Mesenchymal stem cell (in vitro differentiated cells and primary cell): ENCODE measurements around the gene EXD3.
"Not testable (repeated sequence)": the region's sequence is repeated elsewhere in the genome, so short reads cannot be mapped to it uniquely, and the experiment has no call there.

Experiments
- DNase-seq: peaks from one replicate; pipeline ENCODE4 v3.0.0-alpha.2; 2013
- H2AFZ ChIP-seq: one replicate; pipeline ENCODE4 v1.6.1; 2013; ENCODE audit warnings: low read depth, mild to moderate bottlenecking, control low read depth, inconsistent platforms, low read length, moderate library complexity
- H2AK5ac ChIP-seq: 2 replicates; pipeline ENCODE4 v1.6.1; 2013; ENCODE audit warnings: low read length, moderate library complexity, mild to moderate bottlenecking, inconsistent platforms; ENCODE audit not compliant: severe bottlenecking
- H2BK120ac ChIP-seq: one replicate; pipeline ENCODE4 v1.6.1; 2013; ENCODE audit warnings: low read depth, mild to moderate bottlenecking, inconsistent platforms, low read length, moderate library complexity
- H2BK12ac ChIP-seq, 2 experiments: one replicate each; pipeline ENCODE4 v1.6.1; 2013; ENCODE audit warnings: inconsistent platforms in 2 of 2, low read length in 2 of 2, mild to moderate bottlenecking in 2 of 2, moderate library complexity in 2 of 2, control low read depth in 1 of 2
- H2BK15ac ChIP-seq: one replicate; pipeline ENCODE4 v1.6.1; 2013; ENCODE audit warnings: mild to moderate bottlenecking, low read depth, inconsistent platforms; ENCODE audit not compliant: poor library complexity, severe bottlenecking
- H2BK5ac ChIP-seq: 2 replicates; pipeline ENCODE4 v1.6.1; 2013; ENCODE audit warnings: low read depth, mild to moderate bottlenecking, low read length, control low read depth, inconsistent platforms; ENCODE audit not compliant: poor library complexity, severe bottlenecking
- H3K14ac ChIP-seq, 2 experiments: one replicate each; pipeline ENCODE4 v1.6.1; 2013; ENCODE audit warnings: inconsistent platforms in 2 of 2, low read length in 2 of 2, control low read depth in 1 of 2, mild to moderate bottlenecking in 1 of 2, moderate library complexity in 1 of 2
- H3K18ac ChIP-seq, 2 experiments: one replicate each; pipeline ENCODE4 v1.6.1; 2013; ENCODE audit warnings: inconsistent platforms in 2 of 2, low read length in 2 of 2, control low read depth in 1 of 2, low read depth in 1 of 2, mild to moderate bottlenecking in 1 of 2
- H3K23ac ChIP-seq, 2 experiments: one replicate each; pipeline ENCODE4 v1.6.1; 2013; ENCODE audit warnings: inconsistent platforms in 2 of 2, low read length in 2 of 2, mild to moderate bottlenecking in 2 of 2, moderate library complexity in 2 of 2, control low read depth in 1 of 2
- H3K27ac ChIP-seq: 2 replicates; pipeline ENCODE4 v1.5.1; 2013; ENCODE audit warnings: mild to moderate bottlenecking, moderate library complexity, low read length, control low read depth, inconsistent platforms; ENCODE audit not compliant: poor library complexity, severe bottlenecking
- H3K27me3 ChIP-seq, 2 experiments: 2 replicates each; pipeline versions ENCODE4 v1.6.1 to v1.7.0; 2013; ENCODE audit warnings: low read length in 2 of 2, mild to moderate bottlenecking in 2 of 2, moderate library complexity in 2 of 2, control low read depth in 1 of 2, inconsistent platforms in 1 of 2; ENCODE audit not compliant: control insufficient read depth in 1 of 2, insufficient read depth in 1 of 2
- H3K36me3 ChIP-seq, 2 experiments: 2 replicates each; pipeline versions ENCODE4 v1.6.1 to v1.7.0; 2013; ENCODE audit warnings: low read length in 2 of 2, control low read depth in 1 of 2, inconsistent platforms in 1 of 2, low read depth in 1 of 2, mild to moderate bottlenecking in 1 of 2; ENCODE audit not compliant: insufficient read depth in 2 of 2, control insufficient read depth in 1 of 2
- H3K4ac ChIP-seq, 2 experiments: one replicate each; pipeline ENCODE4 v1.6.1; 2013; ENCODE audit warnings: inconsistent platforms in 2 of 2, low read length in 2 of 2, mild to moderate bottlenecking in 2 of 2, moderate library complexity in 2 of 2, control low read depth in 1 of 2, low read depth in 1 of 2
- H3K4me1 ChIP-seq: 2 replicates; pipeline ENCODE4 v1.6.1; 2013; ENCODE audit warnings: low read depth, low read length, control low read depth; ENCODE audit not compliant: control insufficient read depth, insufficient read depth
- H3K4me2 ChIP-seq: 2 replicates; pipeline ENCODE4 v1.6.1; 2013; ENCODE audit warnings: low read length, mild to moderate bottlenecking, inconsistent platforms; ENCODE audit not compliant: poor library complexity, severe bottlenecking
- H3K4me3 ChIP-seq, 2 experiments: 2 replicates each; pipeline versions ENCODE4 v1.5.1 to v1.7.0; 2013; ENCODE audit warnings: low read length in 2 of 2, mild to moderate bottlenecking in 2 of 2, control low read depth in 1 of 2, low read depth in 1 of 2; ENCODE audit not compliant: insufficient read depth in 1 of 2
- H3K79me1 ChIP-seq: replicated peaks from 2 replicates; pipeline ENCODE4 v1.6.1; 2013; ENCODE audit warnings: mild to moderate bottlenecking, control low read depth, low read length, inconsistent platforms; ENCODE audit not compliant: poor library complexity, severe bottlenecking
- H3K9ac ChIP-seq: 2 replicates; pipeline ENCODE4 v1.7.0; 2013; ENCODE audit warnings: mild to moderate bottlenecking, low read length, moderate library complexity
- H3K9me3 ChIP-seq: 2 replicates; pipeline ENCODE4 v1.7.0; 2013; ENCODE audit warnings: mild to moderate bottlenecking, low read length; ENCODE audit not compliant: control insufficient read depth
- H4K8ac ChIP-seq: one replicate; pipeline ENCODE4 v1.6.1; 2013; ENCODE audit warnings: inconsistent platforms, mild to moderate bottlenecking, low read length, moderate library complexity
- H4K91ac ChIP-seq: one replicate; pipeline ENCODE4 v1.6.1; 2013; ENCODE audit warnings: mild to moderate bottlenecking, low read length, inconsistent platforms
- WGBS: methylation state at CpG from one replicate; pipeline ENCODE4 v1.1.7; 2013; ENCODE audit warnings: mixed read lengths; 5-methylcytosine and 5-hydroxymethylcytosine counted together

The EXD3 gene

GRCh38 chr9:137467161-137467581, 44.2 kb upstream of the EXD3 start:
- no peak overlapping the region for H3K18ac ChIP-seq
- no peak overlapping the region for H2BK5ac ChIP-seq
- H3K27ac ChIP-seq = no peak overlapping the region
- H3K4ac ChIP-seq = no peak overlapping the region
- no peak for DNase-seq
- H3K4me3 ChIP-seq = no peak overlapping the region
- 91% methylated on average over 16 of the region's 16 CpGs for WGBS
- H2AFZ ChIP-seq = no peak overlapping the region
- H3K4me2 ChIP-seq = no peak overlapping the region
- peaks cover 0 to 2% of the 10 kb centered on the region in 2 experiments for H3K27me3 ChIP-seq
- no peak overlapping the region for H3K9ac ChIP-seq
- H3K36me3 ChIP-seq = peaks cover 0 to 6% of the 10 kb centered on the region in 2 experiments
- no peak overlapping the region for H4K91ac ChIP-seq
- H4K8ac ChIP-seq = no peak overlapping the region
- no peaks in the 10 kb centered on the region for H3K79me1 ChIP-seq
- no peak overlapping the region for H2BK15ac ChIP-seq
- H3K4me1 ChIP-seq = no peaks in the 10 kb centered on the region
- H3K9me3 ChIP-seq = no peaks in the 10 kb centered on the region
- no peak overlapping the region for H3K23ac ChIP-seq
- H2BK120ac ChIP-seq = no peak overlapping the region
- H2BK12ac ChIP-seq = no peak overlapping the region
- H2AK5ac ChIP-seq = no peak overlapping the region
- no peak overlapping the region for H3K14ac ChIP-seq

- not testable (repeated sequence) for H4K8ac ChIP-seq, H3K9me3 ChIP-seq, H3K36me3 ChIP-seq, H3K27ac ChIP-seq, H2AK5ac ChIP-seq, H2BK5ac ChIP-seq, H2AFZ ChIP-seq, DNase-seq, H2BK15ac ChIP-seq, H3K4me3 ChIP-seq, H3K4me1 ChIP-seq, H3K18ac ChIP-seq, H3K27me3 ChIP-seq, H2BK12ac ChIP-seq, H3K23ac ChIP-seq, H3K4me2 ChIP-seq, H2BK120ac ChIP-seq, H3K79me1 ChIP-seq, H3K4ac ChIP-seq, H4K91ac ChIP-seq, H3K14ac ChIP-seq, H3K9ac ChIP-seq
- 89% methylated on average over 35 of the region's 35 CpGs for WGBS
Observed at GRCh38 chr9:137466389-137467085, 43.6 kb upstream of the EXD3 start.

- WGBS = 89% methylated on average over 19 of the region's 23 CpGs
- H3K27ac ChIP-seq = no peak overlapping the region
- H3K36me3 ChIP-seq = peaks cover 0 to 6% of the 10 kb centered on the region in 2 experiments
- no peak overlapping the region for H3K18ac ChIP-seq
- no peaks in the 10 kb centered on the region for H3K9me3 ChIP-seq
- H3K27me3 ChIP-seq = peaks cover 0 to 2% of the 10 kb centered on the region in 2 experiments
- H3K14ac ChIP-seq = no peak overlapping the region
- DNase-seq = no peak
- H2BK120ac ChIP-seq = no peak overlapping the region
- H3K79me1 ChIP-seq = no peaks in the 10 kb centered on the region
- no peak overlapping the region for H3K4ac ChIP-seq
- no peak overlapping the region for H3K9ac ChIP-seq
- H2BK15ac ChIP-seq = no peak overlapping the region
- H4K8ac ChIP-seq = no peak overlapping the region
- no peak overlapping the region for H3K4me3 ChIP-seq
- H2BK5ac ChIP-seq = no peak overlapping the region
- no peak overlapping the region for H3K4me2 ChIP-seq
- no peak overlapping the region for H2BK12ac ChIP-seq
- no peak overlapping the region for H2AFZ ChIP-seq
- no peak overlapping the region for H4K91ac ChIP-seq
- no peak overlapping the region for H3K23ac ChIP-seq
- peaks cover 6% of the 10 kb centered on the region for H3K4me1 ChIP-seq
- no peak overlapping the region for H2AK5ac ChIP-seq
Observed at GRCh38 chr9:137465720-137466388, 42.9 kb upstream of the EXD3 start.

- Histone ChIP-seq H3K79me1 (no peaks in the 10 kb centered on the region), H3K9me3 (no peaks in the 10 kb centered on the region), H3K23ac (no peak overlapping the region), H3K4ac (no peak overlapping the region), H4K91ac (no peak overlapping the region), H3K18ac (no peak overlapping the region), H2AK5ac (no peak overlapping the region), H3K9ac (no peak overlapping the region), H3K4me2 (no peak overlapping the region), H3K36me3 (peaks cover 0 to 10% of the 10 kb centered on the region in 2 experiments), H3K4me3 (no peak overlapping the region), H3K14ac (no peak overlapping the region), H4K8ac (no peak overlapping the region), H3K27me3 (peaks cover 0 to 2% of the 10 kb centered on the region in 2 experiments), H2BK15ac (no peak overlapping the region), H2BK120ac (no peak overlapping the region), H2AFZ (no peak overlapping the region), H3K27ac (no peak overlapping the region), H3K4me1 (peaks cover 6% of the 10 kb centered on the region), H2BK5ac (no peak overlapping the region), H2BK12ac (no peak overlapping the region)
- DNase-seq = no peak
- 89% methylated on average over 22 of the region's 23 CpGs for WGBS
Observed at GRCh38 chr9:137465000-137465719, 42.2 kb upstream of the EXD3 start.
